D721Med (cell line): ENCODE measurements around the gene NACA2.

ENCODE experiments used
- DNase-seq: peaks from one replicate; pipeline ENCODE4 v3.0.0; 2011; ENCODE audit warnings: low spot score; ENCODE audit not compliant: insufficient read length
- FAIRE-seq: peaks from 2 replicates; lab custom pipeline; 2011; peaks lifted over from hg19 to GRCh38; lab: Jason Lieb, UNC
- TF ChIP-seq, protein P1 (sequence below): IDR thresholded peaks from 2 replicates; pipeline ENCODE4 v1.5.1; 2012; ENCODE audit warnings: mild to moderate bottlenecking, control low read depth; ENCODE audit not compliant: insufficient read depth; ENCODE audit errors: missing control alignments

NACA2 gene

GRCh38 chr17:61584866-61585265, 6.2 kb downstream of the NACA2 start:
- FAIRE-seq (no peak), DNase-seq (no peak)
- TF ChIP-seq, protein P1, sequence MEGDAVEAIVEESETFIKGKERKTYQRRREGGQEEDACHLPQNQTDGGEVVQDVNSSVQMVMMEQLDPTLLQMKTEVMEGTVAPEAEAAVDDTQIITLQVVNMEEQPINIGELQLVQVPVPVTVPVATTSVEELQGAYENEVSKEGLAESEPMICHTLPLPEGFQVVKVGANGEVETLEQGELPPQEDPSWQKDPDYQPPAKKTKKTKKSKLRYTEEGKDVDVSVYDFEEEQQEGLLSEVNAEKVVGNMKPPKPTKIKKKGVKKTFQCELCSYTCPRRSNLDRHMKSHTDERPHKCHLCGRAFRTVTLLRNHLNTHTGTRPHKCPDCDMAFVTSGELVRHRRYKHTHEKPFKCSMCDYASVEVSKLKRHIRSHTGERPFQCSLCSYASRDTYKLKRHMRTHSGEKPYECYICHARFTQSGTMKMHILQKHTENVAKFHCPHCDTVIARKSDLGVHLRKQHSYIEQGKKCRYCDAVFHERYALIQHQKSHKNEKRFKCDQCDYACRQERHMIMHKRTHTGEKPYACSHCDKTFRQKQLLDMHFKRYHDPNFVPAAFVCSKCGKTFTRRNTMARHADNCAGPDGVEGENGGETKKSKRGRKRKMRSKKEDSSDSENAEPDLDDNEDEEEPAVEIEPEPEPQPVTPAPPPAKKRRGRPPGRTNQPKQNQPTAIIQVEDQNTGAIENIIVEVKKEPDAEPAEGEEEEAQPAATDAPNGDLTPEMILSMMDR: no peak

DNA sequence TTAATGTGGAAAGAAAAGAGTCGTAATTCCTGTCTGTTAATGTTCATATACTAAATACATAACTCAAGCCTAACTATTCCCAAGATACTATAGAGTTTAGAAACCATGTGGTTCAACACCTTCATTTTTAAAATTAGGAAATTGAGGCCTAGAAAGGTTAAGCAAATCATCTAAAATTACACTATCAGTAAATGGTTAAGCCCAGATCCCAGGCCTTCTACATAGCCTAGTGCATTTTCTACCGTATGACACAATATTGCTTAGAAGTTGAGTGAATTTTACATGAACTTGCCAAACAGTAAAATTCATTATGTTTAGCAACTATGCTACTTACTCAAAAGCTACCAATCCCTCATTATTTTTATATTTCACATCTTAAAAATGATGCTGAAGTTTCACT, 6.8 kb downstream of the NACA2 start:
- TF ChIP-seq, protein P1: no peak
- no peak for FAIRE-seq

GRCh38 chr17:61583660-61584264, 7.3 kb downstream of the NACA2 start:
- TF ChIP-seq, protein P1: no peak
- FAIRE-seq (no peak), DNase-seq (no peak)

More for the DNA sequence above, 6.8 kb downstream of the NACA2 start:
- DNase-seq: no peak

DNA sequence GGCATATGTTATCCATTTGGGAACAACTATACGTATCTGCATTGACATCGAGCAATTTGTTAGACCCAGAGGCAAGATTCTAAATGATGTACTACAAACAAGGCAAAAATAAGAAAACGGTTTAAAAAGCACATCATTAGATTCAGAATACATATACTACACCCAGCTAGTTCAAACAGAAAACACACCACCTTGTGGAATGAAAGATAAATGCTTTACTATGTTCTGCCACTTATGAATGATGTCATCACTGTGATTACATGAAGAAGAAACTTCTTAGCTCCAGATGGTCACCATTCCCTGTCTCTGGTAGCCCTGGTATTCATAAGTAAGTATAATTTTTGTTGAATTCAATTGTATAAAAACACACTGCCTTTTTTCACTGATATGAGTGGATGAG, 7.8 kb downstream of the NACA2 start:
- DNase-seq: no peak
- no peak for FAIRE-seq
- TF ChIP-seq, protein P1: peak; percentile 40

DNA sequence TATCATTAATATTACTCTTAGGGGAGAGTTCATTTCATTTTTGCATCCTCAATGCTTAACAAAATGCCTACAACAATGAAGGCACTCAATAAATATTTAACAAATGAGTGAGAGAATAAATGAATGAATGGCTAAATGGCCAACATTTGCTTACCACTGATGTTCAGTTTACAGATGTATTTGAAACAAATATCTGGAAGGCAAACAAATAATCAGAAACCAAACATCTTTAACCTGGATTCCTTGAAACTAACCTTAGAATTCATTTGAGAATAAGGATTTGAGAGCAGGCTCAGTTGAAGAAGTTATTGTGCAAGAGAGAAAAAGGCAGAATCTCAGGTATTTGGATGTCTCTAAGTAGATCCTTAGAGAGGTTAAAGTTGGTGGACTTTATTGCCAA, 8.4 kb downstream of the NACA2 start:
- FAIRE-seq (no peak), DNase-seq (no peak)
- TF ChIP-seq, protein P1: no peak

DNA sequence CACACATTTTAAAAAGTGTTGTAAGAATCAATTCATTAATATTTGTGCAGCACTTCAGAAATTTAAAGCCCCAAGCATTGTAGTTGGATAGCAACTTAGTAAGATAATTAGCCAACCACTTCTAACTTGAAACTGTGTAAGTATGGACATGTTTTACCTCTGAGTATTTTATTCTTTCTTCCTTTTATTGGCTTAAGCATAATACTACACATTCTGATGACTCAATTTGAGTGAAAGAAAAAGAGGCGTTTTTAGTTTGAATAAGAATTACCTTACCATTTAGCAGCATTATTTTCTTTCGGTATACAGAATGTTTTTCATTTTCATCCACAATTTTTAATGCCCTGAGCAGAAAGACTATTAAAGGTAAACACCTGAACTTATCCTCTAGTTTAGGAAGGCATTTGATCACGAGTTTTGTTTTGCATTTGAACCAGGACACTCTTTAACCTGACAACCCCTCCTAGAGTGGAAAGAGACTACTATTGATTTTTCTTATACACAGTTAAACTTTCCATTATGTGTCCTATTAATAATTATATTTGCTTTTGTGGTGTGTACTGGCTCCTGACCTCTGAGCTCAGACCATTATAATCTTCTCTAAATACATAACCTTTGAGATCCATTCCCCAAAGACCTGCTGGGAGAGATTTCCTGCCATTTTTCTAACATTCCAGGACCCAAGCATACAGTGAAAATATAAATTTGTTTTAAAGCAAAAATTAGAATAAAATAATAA, 9.2 kb downstream of the NACA2 start:
- no peak for FAIRE-seq

More for the DNA sequence above, 9.2 kb downstream of the NACA2 start:
- TF ChIP-seq, protein P1: no peak
- DNase-seq: no peak
